DOHH2 (cell line): ENCODE measurements around the gene ACTR1A.

ENCODE experiments used
- CTCF ChIP-seq: fragments of 200-600 bp; sonication (generic); IDR thresholded peaks from one replicate; pipeline ENCODE4 v1.5.1; 2014; ENCODE audit warnings: antibody characterized with exemption, mild to moderate bottlenecking, low read depth, low read length; ENCODE audit not compliant: poor library complexity, severe bottlenecking
- EZH2phosphoT487 ChIP-seq: fragments of 200-600 bp; sonication (generic); IDR thresholded peaks from 2 replicates; pipeline ENCODE4 v1.6.1; 2017; ENCODE audit warnings: borderline replicate concordance, mild to moderate bottlenecking, antibody characterized with exemption, low read length, moderate library complexity, mixed read lengths

- TF ChIP-seq CTCF (no peak), EZH2phosphoT487 (no peak)
Observed at GRCh38 chr10:102515724-102516123, 13.2 kb upstream of the ACTR1A start.
